ENCODE data around the gene FXYD6.

DNA sequence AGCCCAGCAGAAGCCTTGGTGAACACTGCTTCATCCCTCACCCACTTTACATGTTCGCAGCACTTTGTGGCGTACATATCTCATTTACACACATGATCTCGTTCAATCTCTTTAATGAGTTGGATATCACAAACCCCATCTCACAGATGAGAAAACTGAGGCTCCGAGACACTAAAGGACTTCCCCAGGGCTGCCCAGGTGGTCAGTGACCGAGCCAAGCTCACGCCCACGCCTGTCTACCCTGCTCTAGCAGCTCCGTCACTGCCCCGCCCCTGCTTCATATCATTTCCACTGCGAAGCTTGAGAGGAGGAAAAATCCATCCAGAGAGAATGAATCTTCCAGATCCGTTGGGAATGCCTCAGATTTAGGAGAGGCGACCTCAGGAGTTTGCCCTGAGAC is 67.7 kb downstream of the FXYD6 start:
- TF ChIP-seq YY1 (IDR thresholded peaks at IDR 0.05; ENCODE audit: insufficient read depth, insufficient read length), result no peak
- no peak for TF ChIP-seq SUZ12 (IDR thresholded peaks at IDR 0.05; ENCODE audit: extremely low read depth, insufficient read depth, insufficient read length)
- TF ChIP-seq ZNF274 (IDR thresholded peaks at IDR 0.05; ENCODE audit: low read depth, low read length), result no peak
